NCI-H1694 treated with DMSO at 0.1 percent for 48 hours (cell line): ENCODE data around the gene PRF1.

ENCODE experiments used
- DNase-seq: peaks from one replicate; lab custom pipeline; 2025; lab: John Stamatoyannopoulos, UW

The PRF1 gene

GRCh38 chr10:70576803-70577517 is 25.6 kb downstream of the PRF1 start:
- no peak for DNase-seq

- no peak for DNase-seq
These were observed 26.4 kb downstream of the PRF1 start for GRCh38 chr10:70575874-70576802.

- DNase-seq: no peak
These were observed 27.1 kb downstream of the PRF1 start for GRCh38 chr10:70575486-70575873.

- DNase-seq: no peak
These were observed 28.7 kb downstream of the PRF1 start for GRCh38 chr10:70573599-70574506.

- no peak for DNase-seq
These were observed 30.7 kb downstream of the PRF1 start for GRCh38 chr10:70571636-70572439.

- DNase-seq: no peak
These were observed 31.3 kb downstream of the PRF1 start for GRCh38 chr10:70571236-70571635.

GRCh38 chr10:70568781-70569495 is 33.6 kb downstream of the PRF1 start:
- DNase-seq: no peak

GRCh38 chr10:70568113-70568512 is 34.4 kb downstream of the PRF1 start:
- DNase-seq: no peak

GRCh38 chr10:70567603-70568002 is 34.9 kb downstream of the PRF1 start:
- peak; percentile 15 for DNase-seq

GRCh38 chr10:70566515-70567290 is 35.8 kb downstream of the PRF1 start:
- DNase-seq: no peak

- no peak for DNase-seq
These were observed 36.7 kb downstream of the PRF1 start for GRCh38 chr10:70565556-70566514.

GRCh38 chr10:70564901-70565351 is 37.6 kb downstream of the PRF1 start:
- no peak for DNase-seq

- no peak for DNase-seq
These were observed 38.3 kb downstream of the PRF1 start for GRCh38 chr10:70564113-70564725.

GRCh38 chr10:70563230-70563629 is 39.3 kb downstream of the PRF1 start:
- DNase-seq: no peak

- no peak for DNase-seq
These were observed 40.3 kb downstream of the PRF1 start for GRCh38 chr10:70562036-70562755.

GRCh38 chr10:70561558-70561957 is 41.0 kb downstream of the PRF1 start:
- DNase-seq: no peak

GRCh38 chr10:70561070-70561469 is 41.5 kb downstream of the PRF1 start:
- no peak for DNase-seq
